Sigmoid colon (tissue), 4 donors: ENCODE data around the gene IMMP2L.

ENCODE experiments used
- EP300 ChIP-seq, 4 donors: sonication (generic); formaldehyde crosslinking; IDR thresholded peaks; one replicate each; pipeline ENCODE4 v1.6.1; 2017; ENCODE audit warnings: antibody characterized with exemption in 4 of 4
- POLR2A ChIP-seq, 2 donors: fragments of 450-650 bp; IDR thresholded peaks; one replicate each; pipeline ENCODE4 v1.6.1; 2016; ENCODE audit warnings: antibody characterized with exemption in 2 of 2, mild to moderate bottlenecking in 2 of 2, moderate library complexity in 2 of 2

- no peak for TF ChIP-seq POLR2A (IDR thresholded peaks at IDR 0.05)
- TF ChIP-seq EP300 (IDR thresholded peaks at IDR 0.05), result no peak
These were observed 474.0 kb downstream of the IMMP2L start for GRCh38 chr7:111088328-111088727.
